GM12891 (cell line): ENCODE results near the gene SLC6A12.

ENCODE experiments used
- PAX5 ChIP-seq: IDR thresholded peaks from 2 replicates; pipeline ENCODE4 v1.6.1; 2011; ENCODE audit warnings: low read length, moderate library complexity, mild to moderate bottlenecking; ENCODE audit not compliant: insufficient read depth, severe bottlenecking
- POLR2A ChIP-seq: IDR thresholded peaks from 2 replicates; pipeline ENCODE4 v1.6.1; 2011; ENCODE audit warnings: low read depth, low read length, control low read depth
- POLR2AphosphoS5 ChIP-seq: IDR thresholded peaks from 2 replicates; pipeline ENCODE4 v1.6.1; 2011; ENCODE audit warnings: low read depth, low read length, control low read depth
- SPI1 ChIP-seq: IDR thresholded peaks from 2 replicates; pipeline ENCODE4 v1.6.1; 2011; ENCODE audit warnings: low read depth, low read length, control low read depth
- TAF1 ChIP-seq: IDR thresholded peaks from 2 replicates; pipeline ENCODE4 v1.6.1; 2011; ENCODE audit warnings: low read depth, low read length, control low read depth

- TF ChIP-seq PAX5 (no peak), POLR2AphosphoS5 (no peak), TAF1 (no peak), POLR2A (no peak), SPI1 (no peak)
Measured at GRCh38 chr12:177336-177979, 36.5 kb downstream of the SLC6A12 start.
